H1 (cell line): ENCODE data around the gene IPO9. TPM values are rescaled to one million over a fixed set of nuclear protein-coding genes. Genes with fewer than 3 reads are reported as not detected.

Source experiments
- CTCF ChIA-PET: fragments of 300-600 bp; sonication (Branson Sonifier 250); formaldehyde crosslinking; loops from one replicate; lab custom pipeline; 2021; ENCODE audit not compliant: partially characterized antibody; lab: Charles Lee
- POLR2A ChIA-PET: fragments of 300-600 bp; sonication (Branson Sonifier 250); formaldehyde crosslinking; loops from one replicate; lab custom pipeline; 2021; ENCODE audit warnings: inconsistent platforms; ENCODE audit not compliant: partially characterized antibody; lab: Charles Lee
- DNase-seq, 2 experiments: peaks; one replicate each; pipeline versions ENCODE4 v3.0.0 to v3.0.0-alpha.2; 2010 to 2022; ENCODE audit warnings: low spot score in 2 of 2, low read depth in 1 of 2, mixed read lengths in 1 of 2
- FAIRE-seq: peaks from 2 replicates; lab custom pipeline; 2011; peaks lifted over from hg19 to GRCh38; lab: Jason Lieb, UNC
- H2AFZ ChIP-seq: 2 replicates; pipeline ENCODE4 v1.8.1; 2012; ENCODE audit warnings: low read length, inconsistent platforms
- H2AK5ac ChIP-seq: 2 replicates; pipeline ENCODE4 v1.6.1; 2013; ENCODE audit warnings: low read depth, low read length
- H2BK120ac ChIP-seq: replicated peaks from 2 replicates; pipeline ENCODE3; 2013; ENCODE audit warnings: low read depth, low read length, inconsistent platforms
- H2BK12ac ChIP-seq: 2 replicates; pipeline ENCODE4 v1.6.1; 2013; ENCODE audit warnings: low read depth, low read length
- H2BK15ac ChIP-seq: 2 replicates; pipeline ENCODE4 v1.6.1; 2013; ENCODE audit warnings: low read length
- H2BK20ac ChIP-seq: 2 replicates; pipeline ENCODE4 v1.6.1; 2013; ENCODE audit warnings: low read length
- H2BK5ac ChIP-seq: 2 replicates; pipeline ENCODE4 v1.6.1; 2013; ENCODE audit warnings: low read depth, low read length
- H3K14ac ChIP-seq: 2 replicates; pipeline ENCODE4 v1.6.1; 2013; ENCODE audit warnings: inconsistent platforms; ENCODE audit not compliant: insufficient read length
- H3K18ac ChIP-seq: 2 replicates; pipeline ENCODE4 v1.6.1; 2013; ENCODE audit warnings: low read length; ENCODE audit errors: extremely low read depth
- H3K23ac ChIP-seq: 2 replicates; pipeline ENCODE4 v1.6.1; 2013; ENCODE audit warnings: inconsistent platforms; ENCODE audit not compliant: insufficient read length
- H3K23me2 ChIP-seq: 2 replicates; pipeline ENCODE4 v1.6.1; 2013; ENCODE audit warnings: low read depth, low read length
- H3K27ac ChIP-seq: 2 replicates; pipeline ENCODE4 v1.6.1; 2011; ENCODE audit warnings: low read depth, low read length, inconsistent platforms
- H3K27me3 ChIP-seq, 4 experiments: replicated peaks in 1 of 4; 1 replicate in 1 of 4; 2 replicates in 3 of 4; pipeline versions ENCODE4 v1.6.1 to v1.8.1; 2011 to 2013; ENCODE audit warnings: low read length in 3 of 4, mild to moderate bottlenecking in 3 of 4, inconsistent platforms in 2 of 4, mixed read lengths in 2 of 4, moderate library complexity in 1 of 4; ENCODE audit not compliant: control insufficient read depth in 3 of 4, insufficient read depth in 3 of 4; ENCODE audit errors: extremely low read depth in 1 of 4
- H3K36me3 ChIP-seq, 4 experiments: 2 replicates each; pipeline versions ENCODE4 v1.6.1 to v1.8.1; 2011 to 2013; ENCODE audit warnings: mild to moderate bottlenecking in 4 of 4, low read length in 3 of 4, moderate library complexity in 2 of 4, control low read depth in 1 of 4, inconsistent platforms in 1 of 4; ENCODE audit not compliant: insufficient read depth in 4 of 4, control insufficient read depth in 2 of 4
- H3K4ac ChIP-seq: replicated peaks from 2 replicates; pipeline ENCODE3; 2013; ENCODE audit warnings: low read length, low read depth, mixed read lengths, inconsistent platforms; ENCODE audit not compliant: insufficient read length
- H3K4me1 ChIP-seq, 4 experiments: replicated peaks in 1 of 4; 1 replicate in 1 of 4; 2 replicates in 3 of 4; pipeline versions ENCODE4 v1.6.1 to v1.8.1; 2011 to 2013; ENCODE audit warnings: low read length in 3 of 4, inconsistent platforms in 2 of 4, mixed read lengths in 1 of 4; ENCODE audit not compliant: insufficient read depth in 4 of 4, control insufficient read depth in 3 of 4
- H3K4me2 ChIP-seq, 2 experiments: 2 replicates each; pipeline versions ENCODE4 v1.6.1 to v1.8.1; 2011 to 2013; ENCODE audit warnings: low read depth in 2 of 2, low read length in 2 of 2, control low read depth in 1 of 2, inconsistent platforms in 1 of 2, mild to moderate bottlenecking in 1 of 2; ENCODE audit not compliant: insufficient read depth in 1 of 2
- H3K4me3 ChIP-seq, 4 experiments: fragments of 200-600, 300-600 bp in 1 of 4; sonication (generic), shearing (Covaris generic), sonication (Bioruptor Twin) in 1 of 4; 2 replicates each; pipeline versions ENCODE4 v1.5.1 to v1.8.1; 2011 to 2016; ENCODE audit warnings: low read length in 4 of 4, low read depth in 3 of 4, control low read depth in 2 of 4, inconsistent platforms in 2 of 4, mild to moderate bottlenecking in 2 of 4, mixed read lengths in 1 of 4, moderate library complexity in 1 of 4; ENCODE audit not compliant: insufficient read depth in 2 of 4; ENCODE audit errors: extremely low read depth in 1 of 4
- H3K56ac ChIP-seq: replicated peaks from 2 replicates; pipeline ENCODE3; 2013; ENCODE audit warnings: low read depth, mild to moderate bottlenecking, mixed read lengths, low read length, inconsistent platforms; ENCODE audit not compliant: insufficient read length
- H3K79me1 ChIP-seq: 2 replicates; pipeline ENCODE4 v1.6.1; 2013; ENCODE audit warnings: low read depth, low read length, control low read depth
- H3K79me2 ChIP-seq, 2 experiments: 2 replicates each; pipeline versions ENCODE4 v1.6.1 to v1.8.1; 2012 to 2013; ENCODE audit warnings: low read length in 2 of 2, mild to moderate bottlenecking in 2 of 2, inconsistent platforms in 1 of 2; ENCODE audit not compliant: insufficient read depth in 2 of 2, control insufficient read depth in 1 of 2
- H3K9ac ChIP-seq, 4 experiments: replicated peaks in 1 of 4; 1 replicate in 1 of 4; 2 replicates in 3 of 4; pipeline versions ENCODE4 v1.6.1 to v1.8.1; 2011 to 2013; ENCODE audit warnings: low read depth in 3 of 4, low read length in 3 of 4, control low read depth in 2 of 4, mild to moderate bottlenecking in 2 of 4, moderate library complexity in 2 of 4, inconsistent platforms in 1 of 4; ENCODE audit errors: extremely low read depth in 1 of 4
- H3K9me3 ChIP-seq, 2 experiments: 2 replicates each; pipeline versions ENCODE4 v1.6.1 to v1.8.1; 2012 to 2013; ENCODE audit warnings: mild to moderate bottlenecking in 2 of 2, moderate library complexity in 2 of 2, control low read depth in 1 of 2, inconsistent platforms in 1 of 2, low read depth in 1 of 2, low read length in 1 of 2, mixed read lengths in 1 of 2; ENCODE audit not compliant: insufficient read depth in 2 of 2
- H4K20me1 ChIP-seq, 2 experiments: replicated peaks in 1 of 2; 2 replicates each; pipeline versions ENCODE3 to v1.8.1; 2011 to 2013; ENCODE audit warnings: inconsistent platforms in 2 of 2, low read length in 2 of 2, mild to moderate bottlenecking in 1 of 2; ENCODE audit not compliant: insufficient read depth in 2 of 2, control insufficient read depth in 1 of 2
- H4K5ac ChIP-seq: 2 replicates; pipeline ENCODE4 v1.6.1; 2013; ENCODE audit warnings: low read length, low read depth, mixed read lengths, inconsistent platforms; ENCODE audit not compliant: insufficient read length
- H4K8ac ChIP-seq: 2 replicates; pipeline ENCODE4 v1.8.0; 2013; ENCODE audit warnings: mild to moderate bottlenecking, moderate library complexity, low read length, inconsistent platforms; ENCODE audit not compliant: insufficient read depth; ENCODE audit errors: extremely low read depth
- H4K91ac ChIP-seq: replicated peaks from 2 replicates; pipeline ENCODE3; 2013; ENCODE audit warnings: low read length, mixed read lengths, inconsistent platforms; ENCODE audit not compliant: insufficient read length
- EZH2 ChIP-seq: fragments of 200-600 bp; sonication (generic); IDR thresholded peaks from 2 replicates; pipeline ENCODE4 v1.7.1; 2012; ENCODE audit warnings: low read depth, mild to moderate bottlenecking, moderate library complexity, low read length, inconsistent platforms; ENCODE audit not compliant: severe bottlenecking
- GTF2F1 ChIP-seq: IDR thresholded peaks from 2 replicates; pipeline ENCODE4 v1.6.1; 2012; ENCODE audit warnings: low read depth, low read length, improper control_type of control experiment, borderline replicate concordance
- HDAC6 ChIP-seq: IDR thresholded peaks from one replicate; pipeline ENCODE4 v1.7.1; 2012; ENCODE audit warnings: low read depth, mild to moderate bottlenecking, inconsistent platforms, low read length, moderate library complexity
- RBBP5 ChIP-seq: IDR thresholded peaks from 2 replicates; pipeline ENCODE4 v1.7.1; 2012; ENCODE audit warnings: low read depth, mild to moderate bottlenecking, inconsistent platforms, low read length, moderate library complexity, borderline replicate concordance
- RNF2 ChIP-seq: fragments of 200-900, 300-1000 bp; sonication (generic); IDR thresholded peaks from 2 replicates; pipeline ENCODE4 v1.7.1; 2016; ENCODE audit warnings: borderline replicate concordance, low read depth, mild to moderate bottlenecking, antibody characterized with exemption, low read length; ENCODE audit not compliant: poor library complexity, severe bottlenecking; ENCODE audit errors: missing control alignments
- SAP30 ChIP-seq: fragments of 300-600 bp; sonication (generic); IDR thresholded peaks from 2 replicates; pipeline ENCODE4 v1.7.1; 2012; ENCODE audit warnings: low read length, moderate library complexity, mild to moderate bottlenecking, inconsistent platforms; ENCODE audit not compliant: insufficient read depth, insufficient replicate concordance
- SRF ChIP-seq: IDR thresholded peaks from 2 replicates; pipeline ENCODE4 v1.6.1; 2011; ENCODE audit warnings: mild to moderate bottlenecking, low read depth, low read length, moderate library complexity
- TBP ChIP-seq: IDR thresholded peaks from 2 replicates; pipeline ENCODE4 v1.6.1; 2011; ENCODE audit warnings: low read depth, low read length, improper control_type of control experiment
- TEAD4 ChIP-seq: IDR thresholded peaks from 2 replicates; pipeline ENCODE4 v1.6.1; 2012; ENCODE audit warnings: low read depth, low read length, inconsistent platforms, mixed read lengths
- USF2 ChIP-seq: IDR thresholded peaks from 2 replicates; pipeline ENCODE4 v1.6.1; 2011; ENCODE audit warnings: low read length, improper control_type of control experiment
- WGBS, 2 experiments: shearing (Covaris generic) in 1 of 2; methylation state at CpG; one replicate each; pipeline versions ENCODE4 v1.1.6 to v1.1.7; 2013 to 2015; ENCODE audit warnings: low lambda C conversion rate in 2 of 2, mixed read lengths in 2 of 2, inconsistent platforms in 1 of 2, low coverage in 1 of 2, missing lambda C conversion rate in 1 of 2; ENCODE audit not compliant: insufficient replicate concordance in 2 of 2, insufficient coverage in 1 of 2, insufficient read length in 1 of 2; ENCODE audit errors: extremely low coverage in 1 of 2, missing lambda C conversion rate in 1 of 2; 5-methylcytosine and 5-hydroxymethylcytosine counted together
- polyA plus RNA-seq, 7 experiments: library from polyadenylated mRNA; depleted of rRNA in 3 of 7; stranded (reverse) in 5 of 7; unstranded in 2 of 7; fragments of >200 nt in 5 of 7; fragments of 200-250 nt in 2 of 7; gene quantifications; 1 replicate in 5 of 7; 2 replicates in 1 of 7; 4 replicates in 1 of 7; pipeline versions ENCODE4 v1.2.1 to v1.2.3, GENCODE V29; 2011 to 2013; ENCODE audit warnings: missing spikeins in 2 of 7, mixed read lengths in 2 of 7
- total RNA-seq: library from RNA; stranded (reverse); fragmentation: NEBNext Ultra II Directional; extraction: Animal tissue kit (Norgen Biotek cat#: 25700); gene quantifications from 2 replicates; pipeline ENCODE4 v1.2.1, GENCODE V29; 2021

IPO9 gene
- total and polyA plus RNA-seq, 2 of the 8 experiments (the other 6 are each of a cell fraction or from before 2014, with no cell fraction given) = 61.0 to 122 TPM

- Histone ChIP-seq H3K79me1 (no peaks in the 10 kb centered on the region), H3K23me2 (peaks cover 14% of the 10 kb centered on the region; the same call in 1 of the 2 replicates), H3K4me3 (no peak overlapping the region), H2AFZ (no peak overlapping the region), H3K14ac (no peak overlapping the region), H4K8ac (no peak overlapping the region), H3K56ac (no peak overlapping the region), H3K4me1 (peaks cover 4 to 10% (median 7%) of the 10 kb centered on the region in 4 experiments), H3K27me3 (peaks cover 0 to 10% (median 6%) of the 10 kb centered on the region in 4 experiments; a peak in 4 of 7 replicates), H3K9me3 (no peaks in the 10 kb centered on the region), H3K36me3 (no peaks in the 10 kb centered on the region), H3K27ac (no peak overlapping the region), H2BK15ac (no peak overlapping the region; the same call in 1 of the 2 replicates), H4K20me1 (no peaks in the 10 kb centered on the region), H3K4me2 (no peak overlapping the region; a peak in 1 of 4 replicates), H2AK5ac (no peak overlapping the region), H2BK20ac (no peak overlapping the region), H2BK5ac (no peak overlapping the region), H4K91ac (no peak overlapping the region), H3K23ac (no peak overlapping the region), H3K4ac (no peak overlapping the region), H3K9ac (no peak overlapping the region), H2BK12ac (no peak overlapping the region), H4K5ac (no peak overlapping the region), H3K79me2 (no peaks in the 10 kb centered on the region), H3K18ac (no peak overlapping the region), H2BK120ac (no peak overlapping the region)
- 88% methylated on average over 5 of the region's 5 CpGs; no CpG with 5 or more reads in 1 of the 2 experiments for whole genome bisulfite sequencing, 2 experiments
- FAIRE-seq (no peak), DNase-seq (no peak)
- POLR2A ChIA-PET = interaction anchor here (0.5 to 1.5 kb wide), 7 partner anchors 9 to 75 kb away, joined by 3 to 5 read pairs (median 4); partner anchors contain the start of gene TIMM17A
- CTCF ChIA-PET = interaction anchor here (0.7 to 14.8 kb wide), 11 partner anchors 8 to 628 kb away, joined by 3 to 244 read pairs (median 5); partner anchors contain the start of gene ELF3
- TF ChIP-seq EZH2 (no peak), RBBP5 (no peak), USF2 (no peak), TEAD4 (no peak), SRF (no peak), GTF2F1 (no peak), SAP30 (no peak), HDAC6 (no peak), RNF2 (no peak), TBP (no peak)
Observed at GRCh38 chr1:201887116-201887866, 58.3 kb downstream of the IPO9 start.
